HepG2 (cell line): Measurements from ENCODE around the gene FUT6. TPM values are rescaled to one million over a fixed set of nuclear protein-coding genes. Genes with fewer than 3 reads are reported as not detected.

Source experiments
- CHD2 ChIP-seq: IDR thresholded peaks from 2 replicates; pipeline ENCODE4 v1.6.1; 2011; ENCODE audit warnings: low read depth, low read length, improper control_type of control experiment
- DNMT3B ChIP-seq: conservative IDR thresholded peaks from 2 replicates; pipeline ENCODE4 v1.6.1; 2016; ENCODE audit warnings: missing biosample characterization, control low read depth
- EEA1 ChIP-seq: sonication (generic); formaldehyde crosslinking; IDR thresholded peaks from 2 replicates; pipeline ENCODE4 v1.5.1; 2020; ENCODE audit warnings: mild to moderate bottlenecking, missing genetic modification reagents, borderline replicate concordance
- ELF4 ChIP-seq: sonication (generic); formaldehyde crosslinking; IDR thresholded peaks from 2 replicates; pipeline ENCODE4 v1.5.0; 2020; ENCODE audit warnings: missing genetic modification reagents, mild to moderate bottlenecking, moderate library complexity, borderline replicate concordance
- IRF2 ChIP-seq: IDR thresholded peaks from 2 replicates; pipeline ENCODE4 v1.6.1; 2018; ENCODE audit warnings: missing genetic modification reagents, missing compliant biosample characterization
- SOX13 ChIP-seq, 3 experiments: fragments of 450-650 bp in 1 of 3; sonication (generic) in 1 of 3; formaldehyde crosslinking in 1 of 3; IDR thresholded peaks in 2 of 3; conservative IDR thresholded peaks in 1 of 3; 2 replicates each; pipeline versions ENCODE4 v1.5.0 to v1.6.1; 2016 to 2020; ENCODE audit warnings: antibody characterized with exemption in 1 of 3, mild to moderate bottlenecking in 1 of 3, missing compliant biosample characterization in 1 of 3, missing genetic modification reagents in 1 of 3, moderate library complexity in 1 of 3
- TAF15 ChIP-seq: fragments of 200-400 bp; formaldehyde crosslinking; IDR thresholded peaks from one replicate; pipeline ENCODE4 v1.6.1; 2018; ENCODE audit warnings: mild to moderate bottlenecking, low read depth, low read length; ENCODE audit not compliant: poor library complexity, severe bottlenecking
- ZBTB38 ChIP-seq: sonication (generic); formaldehyde crosslinking; IDR thresholded peaks from 2 replicates; pipeline ENCODE4 v1.5.1; 2020; ENCODE audit warnings: mild to moderate bottlenecking, missing genetic modification reagents
- ZNF503 ChIP-seq: sonication (generic); formaldehyde crosslinking; IDR thresholded peaks from 2 replicates; pipeline ENCODE4 v1.4.0; 2020; ENCODE audit warnings: missing genetic modification reagents
- ZNF572 ChIP-seq: sonication (generic); formaldehyde crosslinking; IDR thresholded peaks from 2 replicates; pipeline ENCODE4 v1.5.1; 2020; ENCODE audit warnings: mild to moderate bottlenecking, missing genetic modification reagents
- ZNF646 ChIP-seq: sonication (generic); formaldehyde crosslinking; IDR thresholded peaks from 2 replicates; pipeline ENCODE4 v1.9.0; 2021; ENCODE audit warnings: mild to moderate bottlenecking, missing genetic modification reagents
- ZNF792 ChIP-seq: IDR thresholded peaks from 2 replicates; pipeline ENCODE4 v1.6.1; 2016
- polyA plus RNA-seq, 8 experiments: library from polyadenylated mRNA; depleted of rRNA in 3 of 8; stranded (reverse) in 7 of 8; unstranded in 1 of 8; fragments of >200 nt; fragmentation: Illumina TruSeq in 4 of 8; extraction: Trizol in 4 of 8; gene quantifications; 2 replicates each; pipeline versions ENCODE4 v1.2.1 to v1.2.3, GENCODE V29; 2011 to 2016; ENCODE audit warnings: low read depth in 4 of 8, missing spikeins in 1 of 8, mixed read lengths in 1 of 8; ENCODE audit not compliant: insufficient read depth in 1 of 8
- total RNA-seq, 5 experiments: library from RNA; depleted of rRNA; stranded (reverse); fragments of >200 nt; fragmentation: Illumina TruSeq; extraction: Trizol; gene quantifications; 2 replicates each; pipeline ENCODE4 v1.2.3, GENCODE V29; 2016; ENCODE audit warnings: low read depth in 1 of 5
- TF ChIP-seq, protein P1 (sequence below): sonication (generic); formaldehyde crosslinking; IDR thresholded peaks from 2 replicates; pipeline ENCODE4 v1.5.0; 2020; ENCODE audit warnings: mild to moderate bottlenecking, missing genetic modification reagents, borderline replicate concordance

FUT6 gene
- total and polyA plus RNA-seq, 2 of the 13 experiments (the other 11 are each of a cell fraction or from before 2014, with no cell fraction given): 8.2 to 27.7 TPM

DNA sequence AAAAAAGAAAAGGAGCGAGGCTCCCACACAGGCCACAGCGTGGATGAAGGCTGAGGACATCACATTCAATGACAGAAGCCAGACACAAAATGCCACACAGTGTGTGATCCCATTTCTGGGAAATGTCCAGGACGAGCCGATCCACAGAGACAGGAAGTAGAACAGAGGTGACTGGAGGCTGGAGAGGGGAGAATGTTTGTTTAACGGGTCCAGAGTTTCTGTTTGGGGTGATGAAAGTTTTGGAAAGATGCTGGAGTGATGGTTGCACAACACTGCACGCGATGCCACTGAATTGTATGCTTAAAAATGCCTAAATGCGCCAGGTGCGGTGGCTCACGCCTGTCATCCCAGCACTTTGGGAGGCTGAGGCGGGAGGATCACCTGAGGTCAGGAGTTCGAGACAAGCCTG lies 31.5 kb upstream of the FUT6 start (continued):
- TF ChIP-seq ZNF646 (CRISPR knock-in tag): peak; percentile 53; the same call in 1 of the 2 replicates
- TF ChIP-seq ZNF503 (CRISPR knock-in tag): peak; percentile 87
- TF ChIP-seq TAF15: no peak
- 0 out of 2 replicates have a peak, but pooled peaks have one; percentile 38 for TF ChIP-seq ZNF572 (CRISPR knock-in tag)
- TF ChIP-seq SOX13 (IDR thresholded peaks at IDR 0.05): peak; percentile 89
- TF ChIP-seq SOX13 (CRISPR knock-in tag; conservative IDR thresholded peaks at IDR 0.05 in 1 of 2, IDR thresholded peaks at IDR 0.05 in 1 of 2): peak in 1 of 2 experiments; percentile 94; a peak in 2 of 4 replicates
- no peak for TF ChIP-seq DNMT3B (CRISPR knock-in tag)
- no peak for TF ChIP-seq CHD2
- TF ChIP-seq ZBTB38 (CRISPR knock-in tag): peak; percentile 91
- no peak for TF ChIP-seq EEA1 (CRISPR knock-in tag)
- TF ChIP-seq ZNF792: peak; percentile 88
- TF ChIP-seq IRF2 (CRISPR knock-in tag): peak; percentile 92
- TF ChIP-seq, protein P1, sequence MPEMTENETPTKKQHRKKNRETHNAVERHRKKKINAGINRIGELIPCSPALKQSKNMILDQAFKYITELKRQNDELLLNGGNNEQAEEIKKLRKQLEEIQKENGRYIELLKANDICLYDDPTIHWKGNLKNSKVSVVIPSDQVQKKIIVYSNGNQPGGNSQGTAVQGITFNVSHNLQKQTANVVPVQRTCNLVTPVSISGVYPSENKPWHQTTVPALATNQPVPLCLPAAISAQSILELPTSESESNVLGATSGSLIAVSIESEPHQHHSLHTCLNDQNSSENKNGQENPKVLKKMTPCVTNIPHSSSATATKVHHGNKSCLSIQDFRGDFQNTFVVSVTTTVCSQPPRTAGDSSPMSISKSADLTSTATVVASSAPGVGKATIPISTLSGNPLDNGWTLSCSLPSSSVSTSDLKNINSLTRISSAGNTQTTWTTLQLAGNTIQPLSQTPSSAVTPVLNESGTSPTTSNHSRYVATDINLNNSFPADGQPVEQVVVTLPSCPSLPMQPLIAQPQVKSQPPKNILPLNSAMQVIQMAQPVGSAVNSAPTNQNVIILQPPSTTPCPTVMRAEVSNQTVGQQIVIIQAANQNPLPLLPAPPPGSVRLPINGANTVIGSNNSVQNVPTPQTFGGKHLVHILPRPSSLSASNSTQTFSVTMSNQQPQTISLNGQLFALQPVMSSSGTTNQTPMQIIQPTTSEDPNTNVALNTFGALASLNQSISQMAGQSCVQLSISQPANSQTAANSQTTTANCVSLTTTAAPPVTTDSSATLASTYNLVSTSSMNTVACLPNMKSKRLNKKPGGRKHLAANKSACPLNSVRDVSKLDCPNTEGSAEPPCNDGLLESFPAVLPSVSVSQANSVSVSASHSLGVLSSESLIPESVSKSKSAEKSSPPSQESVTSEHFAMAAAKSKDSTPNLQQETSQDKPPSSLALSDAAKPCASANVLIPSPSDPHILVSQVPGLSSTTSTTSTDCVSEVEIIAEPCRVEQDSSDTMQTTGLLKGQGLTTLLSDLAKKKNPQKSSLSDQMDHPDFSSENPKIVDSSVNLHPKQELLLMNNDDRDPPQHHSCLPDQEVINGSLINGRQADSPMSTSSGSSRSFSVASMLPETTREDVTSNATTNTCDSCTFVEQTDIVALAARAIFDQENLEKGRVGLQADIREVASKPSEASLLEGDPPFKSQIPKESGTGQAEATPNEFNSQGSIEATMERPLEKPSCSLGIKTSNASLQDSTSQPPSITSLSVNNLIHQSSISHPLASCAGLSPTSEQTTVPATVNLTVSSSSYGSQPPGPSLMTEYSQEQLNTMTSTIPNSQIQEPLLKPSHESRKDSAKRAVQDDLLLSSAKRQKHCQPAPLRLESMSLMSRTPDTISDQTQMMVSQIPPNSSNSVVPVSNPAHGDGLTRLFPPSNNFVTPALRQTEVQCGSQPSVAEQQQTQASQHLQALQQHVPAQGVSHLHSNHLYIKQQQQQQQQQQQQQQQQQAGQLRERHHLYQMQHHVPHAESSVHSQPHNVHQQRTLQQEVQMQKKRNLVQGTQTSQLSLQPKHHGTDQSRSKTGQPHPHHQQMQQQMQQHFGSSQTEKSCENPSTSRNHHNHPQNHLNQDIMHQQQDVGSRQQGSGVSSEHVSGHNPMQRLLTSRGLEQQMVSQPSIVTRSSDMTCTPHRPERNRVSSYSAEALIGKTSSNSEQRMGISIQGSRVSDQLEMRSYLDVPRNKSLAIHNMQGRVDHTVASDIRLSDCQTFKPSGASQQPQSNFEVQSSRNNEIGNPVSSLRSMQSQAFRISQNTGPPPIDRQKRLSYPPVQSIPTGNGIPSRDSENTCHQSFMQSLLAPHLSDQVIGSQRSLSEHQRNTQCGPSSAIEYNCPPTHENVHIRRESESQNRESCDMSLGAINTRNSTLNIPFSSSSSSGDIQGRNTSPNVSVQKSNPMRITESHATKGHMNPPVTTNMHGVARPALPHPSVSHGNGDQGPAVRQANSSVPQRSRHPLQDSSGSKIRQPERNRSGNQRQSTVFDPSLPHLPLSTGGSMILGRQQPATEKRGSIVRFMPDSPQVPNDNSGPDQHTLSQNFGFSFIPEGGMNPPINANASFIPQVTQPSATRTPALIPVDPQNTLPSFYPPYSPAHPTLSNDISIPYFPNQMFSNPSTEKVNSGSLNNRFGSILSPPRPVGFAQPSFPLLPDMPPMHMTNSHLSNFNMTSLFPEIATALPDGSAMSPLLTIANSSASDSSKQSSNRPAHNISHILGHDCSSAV (CRISPR knock-in tag): no peak
- no peak for TF ChIP-seq ELF4 (CRISPR knock-in tag)
